22Rv1 (cell line): ENCODE measurements around the gene DAB1.

Experiments
- CTCF ChIP-seq: fragments of 450-650 bp; IDR thresholded peaks from 2 replicates; pipeline ENCODE4 v1.5.1; 2017; ENCODE audit warnings: mild to moderate bottlenecking
- ZFX ChIP-seq: fragments of 450-650 bp; IDR thresholded peaks from 2 replicates; pipeline ENCODE4 v1.6.1; 2017; ENCODE audit warnings: antibody characterized with exemption, borderline replicate concordance

GRCh38 chr1:56979986-56980755 lies 443.7 kb downstream of the DAB1 start:
- TF ChIP-seq CTCF, result no peak
- TF ChIP-seq ZFX, result no peak
